Measurements from ENCODE around the gene CD99.
"Not testable (repeated sequence)": the region's sequence is repeated elsewhere in the genome, so short reads cannot be mapped to it uniquely, and the experiment has no call there.

Gene CD99

DNA sequence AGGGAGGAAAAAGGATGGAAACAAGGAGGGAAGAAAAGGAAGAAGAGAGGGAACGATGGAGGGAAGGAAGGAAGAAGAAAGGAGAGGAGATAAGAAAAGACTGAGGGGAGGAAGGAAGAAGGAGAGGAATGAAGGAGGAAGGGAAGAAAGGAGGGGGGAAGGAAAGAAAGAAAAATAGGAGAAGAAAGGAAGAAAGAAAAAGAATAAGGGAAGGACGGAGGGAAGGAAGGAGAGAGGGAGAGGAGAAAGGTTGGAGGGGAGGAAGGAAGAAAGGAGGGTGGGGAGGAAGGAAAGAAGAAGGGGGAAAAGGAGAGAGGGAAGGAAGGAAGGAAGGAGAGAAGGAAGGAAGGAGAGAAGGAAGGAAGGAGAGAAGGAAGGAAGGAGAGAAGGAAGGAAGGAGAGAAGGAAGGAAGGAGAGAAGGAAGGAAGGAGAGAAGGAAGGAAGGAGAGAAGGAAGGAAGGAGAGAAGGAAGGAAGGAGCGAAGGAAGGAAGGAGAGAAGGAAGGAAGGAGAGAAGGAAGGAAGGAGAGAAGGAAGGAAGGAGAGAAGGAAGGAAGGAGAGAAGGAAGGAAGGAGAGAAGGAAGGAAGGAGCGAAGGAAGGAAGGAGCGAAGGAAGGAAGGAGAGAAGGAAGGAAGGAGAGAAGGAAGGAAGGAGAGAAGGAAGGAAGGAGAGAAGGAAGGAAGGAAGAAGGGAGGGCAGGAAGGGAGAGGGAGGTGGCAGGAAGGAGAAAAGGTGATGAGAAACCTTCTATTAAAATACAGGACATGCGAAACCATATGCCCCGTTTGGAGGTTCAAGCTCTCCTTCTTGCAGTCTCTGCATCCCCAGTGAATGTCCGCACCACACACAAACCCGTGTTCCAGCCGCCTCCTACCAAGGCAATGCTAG lies 82.3 kb downstream of the CD99 start:
- DNase-seq (ENCODE audit: low spot score) = not testable (repeated sequence)

DNA sequence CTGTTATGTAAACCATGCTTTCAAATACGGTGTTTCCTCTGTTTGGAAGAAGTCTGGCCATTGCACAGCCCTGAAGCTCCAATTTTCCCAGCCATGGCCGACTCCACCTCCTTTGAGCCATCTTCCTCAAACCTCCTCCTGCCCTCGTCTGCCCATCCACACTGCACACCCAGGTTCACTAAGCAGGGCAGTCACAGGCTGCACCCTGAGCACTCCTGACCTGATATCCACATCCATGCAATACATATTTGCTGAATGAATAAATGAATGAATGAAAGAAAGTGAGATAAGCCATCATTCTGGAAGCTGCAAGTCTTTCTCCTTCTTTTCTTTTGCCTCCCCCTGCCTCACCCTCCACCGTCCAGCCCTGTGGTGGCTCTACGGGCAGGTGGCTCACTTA lies 83.0 kb downstream of the CD99 start:
- no peak for DNase-seq (ENCODE audit: low spot score)

DNA sequence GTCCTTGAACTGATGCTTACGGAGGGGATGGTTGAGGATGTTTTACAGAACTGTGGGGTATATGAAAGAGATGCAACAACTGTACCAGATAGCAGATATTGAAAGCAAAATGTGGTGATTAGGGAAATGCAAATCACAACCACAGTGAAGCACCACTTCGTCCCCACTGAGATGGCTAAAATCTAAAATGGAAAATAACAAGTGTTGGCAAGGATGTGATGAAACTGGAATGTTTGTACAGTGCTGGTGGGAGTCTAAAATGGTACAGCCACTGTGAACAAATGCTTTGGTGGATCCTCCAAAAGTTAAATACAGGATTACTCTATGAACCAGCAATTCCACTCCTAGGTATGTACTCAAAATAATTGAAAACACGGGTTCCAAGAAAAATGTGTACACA lies 83.7 kb downstream of the CD99 start:
- no peak for DNase-seq (ENCODE audit: low spot score)

DNA sequence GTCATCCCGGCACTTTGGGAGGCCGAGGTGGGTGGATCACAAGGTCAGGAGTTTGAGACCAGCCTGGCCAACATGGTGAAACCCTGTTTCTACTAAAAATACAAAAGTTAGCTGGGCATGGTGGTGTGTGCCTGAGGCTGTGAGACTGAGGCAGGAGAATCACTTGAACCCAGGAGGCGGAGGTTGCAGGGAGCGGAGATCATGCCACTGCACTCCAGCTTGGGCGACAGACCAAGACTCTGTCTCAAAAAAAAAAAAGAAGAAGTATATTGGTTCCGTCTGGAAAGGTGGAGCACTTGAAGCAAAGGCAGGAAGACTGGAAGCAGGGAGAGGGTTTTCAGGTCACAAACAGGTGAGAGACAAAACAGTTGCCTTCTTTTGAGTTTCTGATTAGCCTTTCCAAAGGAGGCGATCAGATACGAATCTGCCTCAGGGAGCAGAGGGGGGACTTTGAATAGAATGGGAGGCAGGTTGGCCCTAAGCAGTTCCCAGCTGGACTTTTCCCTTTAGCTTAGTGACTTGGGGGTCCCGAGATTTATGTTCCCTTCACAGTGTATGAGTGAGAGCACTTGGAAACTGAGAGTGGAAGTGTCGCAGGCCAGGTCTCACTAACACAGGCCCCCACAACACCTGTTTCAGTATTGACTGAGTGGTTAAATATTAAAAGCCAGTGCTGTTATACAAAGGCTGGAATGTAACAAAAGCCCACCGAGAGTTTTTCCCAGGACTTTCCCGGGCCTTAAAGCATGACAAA lies 89.6 kb downstream of the CD99 start:
- DNase-seq (ENCODE audit: low spot score) = not testable (repeated sequence)

DNA sequence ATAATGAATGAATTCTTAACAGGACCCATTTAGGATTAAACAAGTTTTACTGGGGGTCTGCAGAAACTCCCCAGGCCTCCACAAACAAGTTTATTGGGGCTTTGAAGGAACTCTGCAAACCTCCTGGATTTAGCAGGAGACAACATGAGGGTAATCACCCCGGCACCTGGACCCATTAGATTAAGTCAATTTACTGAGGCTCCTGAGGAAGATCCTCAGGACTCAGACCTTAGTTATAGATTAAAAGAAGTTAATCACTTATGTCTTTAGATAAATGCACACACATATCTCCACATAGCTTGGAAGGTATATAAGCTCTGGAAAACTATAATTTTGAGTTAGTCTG lies 90.1 kb downstream of the CD99 start:
- DNase-seq (ENCODE audit: low spot score) = no peak

DNA sequence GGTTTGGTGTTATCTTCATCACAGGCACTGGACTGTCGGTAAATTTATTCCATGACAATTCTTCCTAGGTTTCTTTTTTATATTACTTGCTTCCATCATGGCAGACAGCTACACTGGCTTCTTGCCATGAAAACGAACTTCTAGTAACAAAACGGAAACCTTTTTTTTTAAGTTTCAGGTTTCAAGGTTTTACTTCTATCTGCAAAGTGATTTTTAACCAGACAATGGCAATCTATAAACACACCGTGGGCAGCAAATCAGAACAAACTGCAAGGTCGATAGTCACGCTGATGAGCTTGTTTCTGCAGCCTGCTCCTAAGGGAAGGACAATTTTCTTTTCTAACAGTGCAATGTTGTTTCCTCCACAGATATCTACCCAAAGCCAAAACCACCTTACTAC lies 90.6 kb downstream of the CD99 start:
- DNase-seq (ENCODE audit: low spot score) = no peak

DNA sequence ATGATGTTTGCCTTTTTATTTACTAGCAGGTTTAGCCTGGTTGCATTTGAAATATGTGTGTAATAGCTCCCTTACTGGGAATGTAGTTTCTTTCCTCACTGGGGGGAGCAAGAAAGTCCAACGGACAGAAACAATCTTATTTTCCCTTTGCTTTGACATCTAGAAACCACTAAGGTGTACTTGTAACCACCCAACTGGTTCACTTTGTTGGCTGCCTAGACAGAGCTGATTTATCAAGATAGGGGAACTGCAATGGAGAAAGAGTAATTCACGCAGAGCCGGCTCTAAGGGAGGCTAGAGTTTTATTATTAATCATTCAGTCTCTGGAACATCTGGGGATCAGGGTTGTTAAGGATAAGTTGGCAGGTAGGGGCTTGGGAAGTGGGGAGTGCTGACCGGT lies 91.1 kb downstream of the CD99 start:
- DNase-seq (ENCODE audit: low spot score) = no peak

DNA sequence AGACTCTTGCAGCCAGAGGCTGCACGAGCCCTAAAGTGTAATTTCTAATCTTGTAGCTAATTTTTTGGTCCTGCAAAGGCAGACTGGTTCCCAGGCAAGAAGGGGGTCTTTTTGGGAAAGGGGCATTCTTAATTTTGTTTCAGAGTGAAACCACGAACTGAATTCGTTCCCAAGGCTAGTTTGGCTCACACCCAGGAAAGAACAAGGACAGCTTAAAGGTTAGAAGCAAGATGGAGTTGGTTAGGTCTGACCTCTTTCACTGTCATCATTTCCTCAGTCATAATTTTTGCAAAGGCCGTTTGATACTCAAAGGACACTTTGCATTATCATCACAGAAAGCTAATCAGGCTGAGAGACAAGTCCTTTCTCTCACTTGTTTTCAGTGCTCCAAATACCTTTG lies 91.7 kb downstream of the CD99 start:
- DNase-seq (ENCODE audit: low spot score) = no peak

DNA sequence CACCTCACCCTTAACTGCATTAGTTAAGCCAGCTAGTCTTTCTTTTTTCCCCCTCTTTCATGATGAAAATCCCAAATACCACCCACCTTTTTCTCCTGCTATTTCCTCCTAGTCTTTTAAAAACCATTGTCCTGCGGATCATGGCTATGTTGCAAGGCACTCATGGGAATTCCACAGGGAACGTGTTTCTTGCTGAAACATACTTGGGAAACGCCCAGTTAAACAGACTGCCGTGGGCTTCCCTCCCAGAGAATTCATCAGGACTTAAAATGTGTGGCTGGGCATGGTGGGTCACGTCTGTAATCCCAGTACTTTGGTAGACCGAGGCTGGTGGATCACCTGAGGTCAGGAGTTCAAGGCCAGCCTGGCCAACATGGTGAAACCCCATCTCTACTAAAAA lies 92.9 kb downstream of the CD99 start:
- DNase-seq (ENCODE audit: low spot score) = no peak

DNA sequence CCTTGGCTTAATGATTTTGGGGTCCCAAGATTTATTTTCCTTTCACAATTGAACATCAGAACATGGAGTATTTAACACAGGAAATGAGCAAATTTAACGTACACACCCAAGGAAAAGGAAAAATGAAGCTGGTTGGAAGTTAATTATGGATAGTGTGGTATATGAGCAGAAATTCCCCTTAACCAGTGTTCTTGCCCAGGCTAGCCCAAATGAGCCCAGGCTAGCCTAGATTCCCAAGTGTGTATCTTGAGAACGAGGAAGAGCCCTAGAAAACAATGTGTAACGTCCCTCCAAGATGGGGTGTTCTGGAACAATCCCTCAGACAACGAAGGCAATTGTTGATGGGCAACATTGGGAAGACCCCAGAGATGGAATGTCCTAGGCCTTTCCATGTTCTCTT lies 94.4 kb downstream of the CD99 start:
- DNase-seq (ENCODE audit: low spot score) = no peak

DNA sequence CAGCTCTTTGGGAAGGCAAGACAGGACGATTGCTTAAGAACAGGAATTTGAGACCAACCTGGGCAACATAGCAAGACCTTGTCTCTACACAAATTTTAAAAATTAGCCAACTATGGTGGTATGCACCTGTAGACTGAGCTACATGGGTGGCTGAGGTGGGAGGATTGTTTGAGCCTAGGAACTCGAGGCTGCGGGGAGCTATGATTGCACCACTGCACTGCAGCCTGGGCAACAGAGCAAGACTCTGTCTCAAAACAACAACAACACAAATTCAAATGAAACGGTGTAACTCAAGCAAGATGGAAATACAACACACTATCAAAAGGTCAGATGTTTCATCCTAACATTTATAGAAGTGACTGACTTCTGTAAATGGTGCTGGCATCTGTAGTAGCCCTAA lies 97.9 kb downstream of the CD99 start:
- DNase-seq (ENCODE audit: low spot score) = no peak

DNA sequence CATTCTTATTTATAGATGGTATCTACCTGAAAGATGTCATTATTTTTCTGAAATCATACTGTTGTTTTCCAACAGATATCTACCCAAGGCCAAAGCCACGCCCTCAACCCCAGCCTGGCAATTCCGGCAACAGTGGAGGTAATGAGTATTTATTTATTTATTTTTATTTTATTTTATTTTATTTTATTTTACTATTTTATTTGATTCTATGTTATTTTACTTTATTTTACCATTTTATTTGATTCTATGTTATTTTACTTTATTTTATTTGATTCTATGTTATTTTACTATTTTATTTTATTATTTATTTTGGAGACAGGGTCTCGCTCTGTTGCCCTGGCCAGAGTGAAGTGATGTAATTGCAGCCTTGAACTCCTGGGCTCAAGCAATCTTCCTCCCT lies 98.5 kb downstream of the CD99 start:
- no peak for DNase-seq (ENCODE audit: low spot score)
